PFSK-1 (cell line): ENCODE results near the gene CDC42EP2.

Experiments
- FOXP2 ChIP-seq: optimal IDR thresholded peaks from 2 replicates; pipeline ENCODE3; 2011; ENCODE audit warnings: borderline replicate concordance, control low read depth, inconsistent platforms; ENCODE audit not compliant: insufficient read depth; ENCODE audit errors: extremely low read length, extremely low read depth
- POLR2AphosphoS5 ChIP-seq: IDR thresholded peaks from 2 replicates; pipeline ENCODE4 v1.6.1; 2012; ENCODE audit warnings: low read depth, mild to moderate bottlenecking, control low read depth, low read length, moderate library complexity
- SIN3A ChIP-seq: IDR thresholded peaks from 2 replicates; pipeline ENCODE4 v1.6.1; 2012; ENCODE audit warnings: mild to moderate bottlenecking, low read length, moderate library complexity, borderline replicate concordance; ENCODE audit not compliant: insufficient read depth
- TAF1 ChIP-seq: IDR thresholded peaks from 2 replicates; pipeline ENCODE4 v1.6.1; 2012; ENCODE audit warnings: low read length, control low read depth, borderline replicate concordance; ENCODE audit not compliant: insufficient read depth
- TF ChIP-seq, protein P1 (sequence below), 2 experiments: IDR thresholded peaks; 2 replicates each; pipeline versions ENCODE4 v1.6.1 to v1.8.0; 2011 to 2012; ENCODE audit warnings: low read depth in 2 of 2, low read length in 2 of 2, control low read depth in 1 of 2, inconsistent platforms in 1 of 2, mild to moderate bottlenecking in 1 of 2, moderate library complexity in 1 of 2; ENCODE audit not compliant: insufficient read depth in 1 of 2

The CDC42EP2 gene

DNA sequence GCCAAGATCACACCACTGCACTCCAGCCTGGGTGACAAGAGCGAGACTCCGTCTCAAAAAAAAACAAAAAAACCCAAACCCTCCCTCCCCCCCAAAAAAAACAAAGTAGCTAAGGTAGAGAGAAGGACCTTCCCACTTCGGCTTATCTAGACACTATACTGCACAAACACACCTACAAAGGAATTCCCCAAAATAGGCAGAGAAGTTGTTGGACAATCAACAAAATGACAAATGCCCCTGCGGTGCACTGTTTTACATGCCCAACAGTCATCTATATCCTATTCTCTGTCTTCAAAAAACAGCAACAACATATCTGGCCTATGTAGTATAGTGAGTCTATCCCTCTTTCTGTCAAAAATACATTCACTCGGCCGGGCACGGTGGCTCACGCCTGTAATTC is 12.4 kb downstream of the CDC42EP2 start:
- TF ChIP-seq, protein P1, sequence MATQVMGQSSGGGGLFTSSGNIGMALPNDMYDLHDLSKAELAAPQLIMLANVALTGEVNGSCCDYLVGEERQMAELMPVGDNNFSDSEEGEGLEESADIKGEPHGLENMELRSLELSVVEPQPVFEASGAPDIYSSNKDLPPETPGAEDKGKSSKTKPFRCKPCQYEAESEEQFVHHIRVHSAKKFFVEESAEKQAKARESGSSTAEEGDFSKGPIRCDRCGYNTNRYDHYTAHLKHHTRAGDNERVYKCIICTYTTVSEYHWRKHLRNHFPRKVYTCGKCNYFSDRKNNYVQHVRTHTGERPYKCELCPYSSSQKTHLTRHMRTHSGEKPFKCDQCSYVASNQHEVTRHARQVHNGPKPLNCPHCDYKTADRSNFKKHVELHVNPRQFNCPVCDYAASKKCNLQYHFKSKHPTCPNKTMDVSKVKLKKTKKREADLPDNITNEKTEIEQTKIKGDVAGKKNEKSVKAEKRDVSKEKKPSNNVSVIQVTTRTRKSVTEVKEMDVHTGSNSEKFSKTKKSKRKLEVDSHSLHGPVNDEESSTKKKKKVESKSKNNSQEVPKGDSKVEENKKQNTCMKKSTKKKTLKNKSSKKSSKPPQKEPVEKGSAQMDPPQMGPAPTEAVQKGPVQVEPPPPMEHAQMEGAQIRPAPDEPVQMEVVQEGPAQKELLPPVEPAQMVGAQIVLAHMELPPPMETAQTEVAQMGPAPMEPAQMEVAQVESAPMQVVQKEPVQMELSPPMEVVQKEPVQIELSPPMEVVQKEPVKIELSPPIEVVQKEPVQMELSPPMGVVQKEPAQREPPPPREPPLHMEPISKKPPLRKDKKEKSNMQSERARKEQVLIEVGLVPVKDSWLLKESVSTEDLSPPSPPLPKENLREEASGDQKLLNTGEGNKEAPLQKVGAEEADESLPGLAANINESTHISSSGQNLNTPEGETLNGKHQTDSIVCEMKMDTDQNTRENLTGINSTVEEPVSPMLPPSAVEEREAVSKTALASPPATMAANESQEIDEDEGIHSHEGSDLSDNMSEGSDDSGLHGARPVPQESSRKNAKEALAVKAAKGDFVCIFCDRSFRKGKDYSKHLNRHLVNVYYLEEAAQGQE (IDR thresholded peaks at IDR 0.05; ENCODE audit: insufficient read depth in 1 of 2, low read depth in 2 of 2, low read length in 2 of 2), result no peak
- TF ChIP-seq TAF1 (no peak), POLR2AphosphoS5 (no peak), FOXP2 (no peak), SIN3A (no peak)

DNA sequence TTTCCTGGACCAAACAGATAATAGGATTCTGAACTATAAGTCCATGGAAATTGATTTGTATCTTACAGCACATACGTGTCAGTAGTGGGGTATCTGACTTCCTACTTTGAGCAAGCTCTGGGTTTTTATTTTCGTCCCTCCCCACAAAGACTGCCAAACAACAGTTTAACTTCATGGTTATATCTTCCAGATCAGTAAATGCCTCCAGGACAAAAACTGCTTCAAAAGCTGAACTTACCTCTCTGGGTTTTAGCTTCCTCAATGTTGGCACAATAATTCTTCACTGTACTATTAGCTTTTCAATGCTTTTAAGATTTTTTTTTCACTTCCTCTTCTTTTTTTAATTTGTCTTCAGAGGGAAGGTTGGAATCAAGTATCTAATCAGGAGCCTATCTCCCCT is 14.8 kb downstream of the CDC42EP2 start:
- TF ChIP-seq, protein P1 (IDR thresholded peaks at IDR 0.05; ENCODE audit: insufficient read depth in 1 of 2, low read depth in 2 of 2, low read length in 2 of 2), result no peak
- no peak for TF ChIP-seq FOXP2
- no peak for TF ChIP-seq SIN3A
- TF ChIP-seq POLR2AphosphoS5, result no peak
- TF ChIP-seq TAF1, result no peak

DNA sequence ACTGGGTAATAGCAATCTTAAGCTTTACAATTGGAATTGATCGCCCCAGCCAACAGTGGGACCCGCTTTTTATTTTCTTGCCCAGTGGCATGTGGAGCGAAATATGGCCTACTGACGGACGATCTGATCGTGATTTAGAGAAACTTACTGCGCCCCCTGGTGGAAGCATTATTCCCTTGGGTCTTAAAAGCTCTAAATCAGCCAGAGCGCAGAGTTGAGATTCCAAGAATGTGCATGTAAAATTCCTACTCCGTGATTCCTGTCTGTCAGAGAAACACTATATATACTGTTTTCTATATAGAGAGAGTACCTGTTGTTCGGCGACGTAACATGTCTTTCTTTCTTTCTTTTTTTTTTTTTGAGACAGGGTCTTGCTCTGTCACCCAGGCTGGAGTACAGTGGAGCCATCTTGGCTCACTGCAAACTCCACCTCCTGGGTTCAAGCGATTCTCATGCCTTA is 15.3 kb downstream of the CDC42EP2 start:
- TF ChIP-seq POLR2AphosphoS5 (no peak), SIN3A (no peak), FOXP2 (no peak), TAF1 (no peak)
- TF ChIP-seq, protein P1 (IDR thresholded peaks at IDR 0.05; ENCODE audit: insufficient read depth in 1 of 2, low read depth in 2 of 2, low read length in 2 of 2), result no peak

DNA sequence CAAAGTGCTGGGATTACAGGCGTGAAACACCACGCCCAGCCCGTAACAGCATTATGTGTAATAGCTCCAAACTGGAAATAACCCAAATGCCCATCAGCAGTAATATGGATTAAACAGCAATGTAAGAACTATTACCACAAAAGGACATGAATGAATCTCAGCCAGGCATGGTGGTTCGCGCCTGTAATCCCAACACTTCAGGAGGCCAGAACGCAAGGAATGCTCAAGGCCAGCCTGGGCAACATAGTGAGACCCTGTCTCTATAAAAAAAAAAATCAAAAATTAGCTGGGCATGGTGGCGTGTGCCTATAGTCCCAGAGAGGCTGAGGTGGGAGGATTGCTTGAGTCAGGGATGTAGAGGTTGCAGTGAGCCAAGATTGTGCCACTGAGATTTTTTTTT is 15.9 kb downstream of the CDC42EP2 start:
- TF ChIP-seq TAF1 (no peak), SIN3A (no peak), POLR2AphosphoS5 (no peak)
- TF ChIP-seq, protein P1 (IDR thresholded peaks at IDR 0.05; ENCODE audit: insufficient read depth in 1 of 2, low read depth in 2 of 2, low read length in 2 of 2), result no peak
